HG03280 (cell line): ENCODE measurements around the gene SOHLH1.

ENCODE experiments used
- ATAC-seq: cut with Tn5 transposase; IDR thresholded peaks from one replicate; pipeline ENCODE4 v1.9.1; 2021; ENCODE audit warnings: mild to moderate bottlenecking, moderate library complexity; ENCODE audit not compliant: unreplicated experiment

Gene SOHLH1

DNA sequence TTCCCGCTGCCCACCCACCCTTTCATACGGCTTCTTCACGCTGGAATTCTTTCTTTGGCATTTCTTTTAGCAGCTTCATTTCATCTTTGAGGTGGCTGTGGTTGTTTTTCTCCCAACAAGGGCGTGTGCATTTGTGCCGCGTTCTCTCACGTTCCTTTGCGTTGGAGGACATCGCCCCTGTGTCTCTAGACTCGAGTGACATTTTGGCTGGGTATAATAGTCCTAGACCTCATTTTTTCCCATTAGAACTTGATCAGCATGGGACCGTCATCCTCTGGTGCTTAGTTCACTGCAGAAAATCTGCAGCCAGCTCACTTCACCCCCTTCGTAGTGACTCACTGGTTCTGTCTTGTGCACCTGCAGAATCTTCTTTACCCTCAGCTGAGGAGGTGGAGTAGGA lies 32.2 kb upstream of the SOHLH1 start:
- no peak for ATAC-seq

DNA sequence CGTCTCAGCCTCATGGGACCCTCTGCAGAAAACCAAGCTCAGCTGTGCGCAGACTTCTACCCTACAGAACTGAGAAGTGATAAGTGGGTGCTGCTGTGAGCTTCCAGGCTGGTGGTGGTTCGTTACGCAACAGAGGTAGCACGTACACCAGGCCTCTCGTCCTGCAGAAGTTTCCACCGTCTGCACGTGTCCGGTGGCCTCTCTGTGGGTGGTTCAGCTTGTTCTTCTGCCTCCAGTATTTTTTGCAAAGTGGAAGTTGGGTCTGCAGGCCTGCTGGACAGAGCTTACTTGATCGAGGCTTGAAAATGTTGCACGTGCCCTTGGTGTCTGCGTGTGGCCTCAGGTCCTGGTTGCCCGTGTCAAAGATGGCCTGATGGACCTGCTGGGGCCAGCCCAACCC lies 30.2 kb upstream of the SOHLH1 start:
- no peak for ATAC-seq

DNA sequence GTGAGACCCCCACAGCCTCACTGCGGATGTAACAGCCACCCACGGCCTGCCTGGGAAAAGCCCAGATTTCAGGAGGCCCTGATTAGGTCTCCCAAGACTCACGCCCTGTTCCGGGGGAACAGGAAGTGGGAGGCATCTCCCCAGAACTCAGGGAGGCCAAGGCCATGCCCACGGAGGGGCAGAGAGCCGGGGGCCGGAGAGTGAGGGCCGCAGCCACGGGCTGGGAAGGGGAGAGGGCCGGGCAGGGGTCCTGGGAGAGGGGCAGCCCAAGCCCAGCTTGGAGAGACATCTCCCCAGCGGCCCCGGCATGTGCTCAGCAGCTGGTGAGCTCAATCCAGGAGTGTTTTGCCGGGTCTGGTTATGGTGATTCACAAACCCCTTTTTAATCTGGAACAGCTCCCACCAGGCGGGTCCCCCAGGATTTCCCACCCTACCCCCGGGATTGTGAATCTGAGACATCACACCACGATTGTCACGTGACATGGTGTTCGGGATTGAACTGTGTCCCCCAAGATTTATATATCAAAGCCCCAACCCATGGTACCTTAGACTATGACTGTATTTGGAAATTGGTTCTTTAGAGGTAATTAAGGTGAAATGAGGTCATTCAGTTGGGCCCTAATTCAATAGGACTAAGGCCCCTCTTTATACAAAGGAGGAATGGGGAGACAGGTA lies 29.3 kb upstream of the SOHLH1 start:
- no peak for ATAC-seq

DNA sequence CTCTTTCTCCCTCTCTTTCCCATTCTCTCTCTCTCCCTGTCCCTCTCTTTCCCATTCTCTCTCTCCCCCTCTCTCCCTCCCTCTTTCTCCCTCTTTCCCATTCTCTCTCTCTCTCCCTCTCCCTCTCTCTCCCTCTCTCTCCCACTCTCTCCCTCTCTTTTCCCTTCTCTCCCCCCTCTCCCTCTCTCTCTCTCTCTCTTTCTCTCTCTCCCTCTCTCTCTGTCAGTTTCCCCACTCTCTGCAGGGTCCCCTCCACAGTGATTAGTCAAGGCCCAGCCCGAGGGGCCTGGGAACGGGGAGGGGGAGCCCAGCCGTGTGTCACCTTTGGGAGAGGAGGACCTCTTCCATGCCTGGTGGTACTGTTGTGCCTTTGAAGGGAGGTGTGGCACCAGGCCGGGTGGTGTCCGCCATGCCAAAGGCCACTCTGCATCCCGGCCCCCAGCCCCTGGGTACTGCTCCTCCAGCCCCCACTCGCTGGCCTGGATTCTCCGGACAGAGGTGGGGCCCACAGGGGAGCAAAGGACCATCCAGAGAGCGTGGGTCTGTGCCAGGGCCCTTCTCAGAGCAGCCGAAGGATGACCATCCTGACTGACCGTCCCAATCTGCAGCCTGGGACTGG lies 28.1 kb upstream of the SOHLH1 start:
- ATAC-seq = no peak

DNA sequence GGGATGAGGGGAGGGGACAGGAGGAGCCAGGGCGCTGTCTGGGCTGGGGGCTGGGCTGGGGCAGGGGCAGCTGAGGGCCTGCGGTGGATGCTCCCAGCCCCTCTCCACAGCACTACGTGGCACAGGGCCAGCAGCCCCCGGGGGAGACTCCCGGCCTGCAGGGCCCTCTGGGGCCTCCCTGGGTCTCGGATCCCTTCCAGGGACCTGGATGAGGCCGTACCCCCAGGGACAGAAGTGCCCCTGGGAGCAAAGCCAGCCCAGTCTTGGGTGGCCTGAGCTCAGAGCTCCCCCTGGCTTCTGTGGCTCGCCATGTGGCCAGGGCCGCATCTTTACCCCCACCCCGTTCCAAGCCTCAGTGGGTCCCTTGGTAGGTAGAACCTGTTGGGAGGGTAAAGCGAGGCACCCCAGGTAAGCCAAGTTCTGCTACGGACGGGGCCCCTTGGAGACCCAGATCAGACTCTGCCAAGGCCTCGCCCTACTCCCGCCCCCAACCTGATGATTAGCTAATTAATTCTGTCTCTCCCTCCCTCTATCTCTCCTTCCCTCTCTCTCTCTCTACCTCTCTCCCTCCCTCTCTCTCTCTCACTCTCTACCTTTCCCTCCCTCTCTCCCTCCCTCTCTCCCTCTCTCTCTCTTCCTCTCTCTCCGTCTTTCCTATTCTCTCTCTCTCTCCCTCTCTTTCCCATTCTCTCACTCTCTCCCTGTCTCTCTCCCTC lies 27.0 kb upstream of the SOHLH1 start:
- no peak for ATAC-seq

DNA sequence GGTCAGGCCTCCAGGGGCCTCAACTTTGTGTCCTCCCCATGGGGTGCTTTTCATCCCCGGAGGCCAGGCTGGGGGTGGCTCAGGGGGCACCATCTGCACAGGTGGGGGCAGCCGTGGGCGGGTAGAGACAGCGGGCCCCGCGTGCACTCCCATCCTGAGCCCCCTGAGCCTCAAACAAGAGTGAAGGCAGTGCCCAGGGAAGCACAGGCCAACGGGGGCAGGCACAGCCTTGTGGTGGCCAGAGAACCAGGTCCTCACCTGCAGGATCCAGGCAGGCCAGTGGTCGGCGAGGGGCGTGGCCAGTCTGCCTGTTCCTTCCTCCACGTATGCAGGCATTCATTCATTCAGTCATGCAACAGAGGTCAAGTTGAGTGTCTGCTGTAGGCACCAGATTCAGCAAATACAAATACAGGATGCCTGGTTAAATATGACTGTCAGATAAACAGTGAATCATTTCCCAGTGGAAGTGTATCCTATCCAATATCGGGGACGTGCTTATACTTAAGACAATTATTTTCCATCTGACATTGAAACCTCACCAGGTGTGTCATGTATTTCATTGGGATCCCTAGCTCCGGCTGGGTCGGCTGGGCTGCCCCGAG lies 25.0 kb upstream of the SOHLH1 start:
- ATAC-seq = no peak

DNA sequence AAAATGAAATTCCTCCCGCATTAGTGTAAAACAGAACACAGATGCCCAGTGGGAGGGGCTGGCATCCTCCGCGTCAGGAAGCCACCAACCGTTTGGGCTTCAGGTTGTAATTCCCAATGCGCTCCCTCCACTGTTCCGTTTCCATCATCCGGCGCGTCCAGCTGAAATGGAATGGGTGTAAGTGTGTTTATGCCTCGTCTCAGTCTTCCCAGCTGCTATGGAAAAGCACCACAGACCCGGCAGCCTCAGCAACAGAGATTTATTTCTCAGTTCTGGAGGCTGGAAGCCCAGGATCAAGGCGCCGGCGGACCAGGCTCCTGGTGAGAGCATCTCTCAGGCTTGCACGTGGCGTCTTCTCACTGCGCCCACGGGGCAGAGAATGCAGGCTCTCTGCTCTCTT lies 23.1 kb upstream of the SOHLH1 start:
- no peak for ATAC-seq

DNA sequence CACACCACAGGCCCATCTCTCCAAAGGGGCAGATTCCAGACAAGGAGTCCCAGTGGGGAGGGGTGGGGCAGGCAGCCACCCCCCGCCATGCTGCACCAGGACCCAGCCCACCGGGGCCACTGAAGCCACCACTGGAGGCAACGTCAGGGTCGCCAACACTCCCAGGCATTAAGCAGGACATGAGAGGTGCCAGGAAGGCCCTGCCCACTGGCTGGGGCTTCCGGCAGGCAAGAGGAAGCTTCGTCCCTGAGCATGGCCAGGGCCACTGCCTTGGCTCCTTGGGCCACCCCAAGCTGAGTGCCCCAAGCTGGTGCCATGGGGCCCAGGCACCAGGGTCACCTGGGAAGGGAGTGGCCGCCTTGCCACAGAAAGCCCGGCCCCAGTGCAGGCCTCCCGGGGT lies 20.2 kb upstream of the SOHLH1 start:
- no peak for ATAC-seq

DNA sequence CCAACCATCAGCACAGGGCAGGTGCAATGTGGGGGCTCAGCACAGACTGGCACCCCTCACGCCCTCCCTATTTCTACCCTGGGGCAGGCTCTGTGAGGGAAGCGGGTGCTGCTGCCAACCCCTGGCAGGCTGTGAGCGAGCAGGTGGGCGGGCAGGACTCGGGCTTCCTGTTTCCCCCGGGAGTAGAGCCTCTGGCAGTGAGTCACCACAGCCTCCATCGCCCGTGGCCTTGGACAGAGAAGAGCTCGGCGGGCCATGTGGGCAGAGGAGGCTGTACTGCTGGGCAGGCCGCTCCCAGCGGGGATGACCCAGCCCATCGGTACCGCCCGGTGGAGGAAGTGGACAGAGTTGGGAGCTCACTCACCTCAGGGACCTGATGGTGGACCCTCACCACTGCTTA lies 19.3 kb upstream of the SOHLH1 start:
- ATAC-seq = no peak

DNA sequence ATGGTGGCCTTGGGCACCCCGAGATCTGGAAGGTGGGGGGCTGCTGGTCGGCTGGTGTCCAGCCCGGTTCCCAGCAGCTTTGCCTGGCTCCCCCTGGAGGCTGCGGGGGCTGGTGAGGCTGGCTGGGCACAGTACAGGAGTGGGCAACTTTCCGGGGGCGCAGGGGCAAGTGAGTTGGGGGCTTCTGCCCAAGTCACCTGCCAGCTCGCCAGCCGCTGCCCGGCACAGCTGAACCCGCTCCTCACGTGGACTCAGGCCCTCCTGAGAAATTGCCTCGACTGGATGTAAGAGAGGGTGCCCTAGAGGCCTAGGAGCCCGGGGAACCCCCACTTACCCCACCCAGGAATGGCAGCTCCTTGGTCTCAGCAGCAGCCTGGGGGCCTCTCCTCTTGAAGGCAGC lies 18.1 kb upstream of the SOHLH1 start:
- no peak for ATAC-seq

DNA sequence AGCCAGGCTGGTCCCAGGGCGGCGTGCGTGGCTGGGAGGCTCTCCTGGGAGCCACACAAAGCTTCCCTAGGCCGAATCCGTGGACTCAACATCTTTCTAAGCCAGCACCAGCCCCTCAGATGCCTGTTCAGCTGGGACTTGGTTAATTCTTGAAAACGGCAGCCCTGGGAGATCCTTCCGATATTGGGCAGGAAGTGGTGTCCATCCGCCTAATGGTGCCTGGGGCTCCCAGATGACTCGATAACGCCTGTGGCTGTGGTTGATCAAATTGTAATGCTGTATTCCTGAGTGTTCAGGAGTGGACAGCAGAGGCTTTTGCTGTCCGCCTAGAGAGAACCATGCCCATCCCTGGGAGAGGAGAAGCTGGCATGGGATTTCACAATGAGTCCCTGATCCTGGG lies 16.8 kb upstream of the SOHLH1 start:
- no peak for ATAC-seq

DNA sequence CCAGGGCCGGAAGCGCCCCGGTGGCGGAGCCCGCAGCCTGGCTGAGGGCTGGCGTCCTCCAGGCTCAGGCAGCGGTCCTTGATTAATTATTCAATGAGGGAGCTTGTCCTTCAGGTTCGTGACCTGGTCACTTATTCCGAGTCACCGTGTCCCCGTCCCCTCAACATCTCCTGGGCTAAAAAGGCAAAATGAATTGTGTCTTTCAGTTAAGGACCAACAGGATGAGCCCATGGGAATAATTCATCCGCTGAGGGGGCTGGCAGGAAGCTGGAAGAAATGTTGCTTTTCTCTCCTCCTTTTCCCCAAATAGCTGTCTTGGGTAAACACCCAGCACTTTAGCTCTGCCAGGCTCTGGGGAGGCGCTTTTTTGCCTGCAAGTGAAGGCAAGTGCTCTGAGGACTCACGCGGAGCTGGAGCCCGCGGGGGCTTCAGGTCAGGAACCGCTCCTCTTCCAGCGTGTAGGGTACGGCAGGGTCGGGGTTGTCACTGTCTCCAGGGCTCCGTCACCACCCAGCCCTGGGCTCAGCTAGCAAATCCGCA lies 15.8 kb upstream of the SOHLH1 start:
- ATAC-seq = no peak

DNA sequence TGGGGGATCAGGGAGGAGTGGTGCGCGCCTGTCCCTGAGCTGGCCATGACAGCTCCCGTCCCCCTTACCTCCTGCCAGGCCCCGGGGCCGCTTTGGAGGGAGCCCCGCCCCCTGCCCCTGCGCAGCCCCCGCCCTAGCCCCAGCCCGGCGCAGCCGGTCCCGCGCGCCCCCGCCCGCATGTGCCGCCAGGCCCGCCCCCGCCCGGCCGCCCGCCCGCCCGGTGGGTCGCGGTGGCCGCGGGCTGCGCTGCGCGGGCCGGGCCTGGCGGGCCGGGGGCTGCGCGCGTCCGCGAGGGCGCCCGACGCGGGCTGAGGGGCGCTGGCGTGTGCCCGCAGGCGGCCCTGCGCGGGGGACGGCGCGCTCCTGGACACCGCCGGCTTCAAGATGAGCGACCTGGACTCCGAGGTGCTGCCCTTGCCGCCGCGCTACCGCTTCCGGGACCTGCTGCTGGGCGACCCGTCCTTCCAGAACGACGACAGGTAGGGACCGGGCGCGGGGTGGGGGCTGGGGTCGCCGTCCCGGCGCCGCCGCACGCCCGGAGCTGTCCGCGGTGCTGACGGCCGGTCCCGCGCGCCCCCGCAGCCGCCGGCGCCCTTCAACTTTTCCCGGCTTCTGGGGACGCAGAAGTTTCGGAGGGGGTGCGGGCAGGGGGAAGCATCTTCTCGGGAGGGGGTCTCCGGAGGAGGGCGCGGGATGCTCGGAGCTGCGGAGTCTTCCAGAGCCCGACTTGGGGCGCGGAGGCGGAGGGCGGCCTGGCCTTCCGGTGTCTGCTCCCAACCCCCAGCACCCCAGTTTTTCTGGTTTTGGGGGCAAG lies 15.2 kb upstream of the SOHLH1 start:
- ATAC-seq = no peak

DNA sequence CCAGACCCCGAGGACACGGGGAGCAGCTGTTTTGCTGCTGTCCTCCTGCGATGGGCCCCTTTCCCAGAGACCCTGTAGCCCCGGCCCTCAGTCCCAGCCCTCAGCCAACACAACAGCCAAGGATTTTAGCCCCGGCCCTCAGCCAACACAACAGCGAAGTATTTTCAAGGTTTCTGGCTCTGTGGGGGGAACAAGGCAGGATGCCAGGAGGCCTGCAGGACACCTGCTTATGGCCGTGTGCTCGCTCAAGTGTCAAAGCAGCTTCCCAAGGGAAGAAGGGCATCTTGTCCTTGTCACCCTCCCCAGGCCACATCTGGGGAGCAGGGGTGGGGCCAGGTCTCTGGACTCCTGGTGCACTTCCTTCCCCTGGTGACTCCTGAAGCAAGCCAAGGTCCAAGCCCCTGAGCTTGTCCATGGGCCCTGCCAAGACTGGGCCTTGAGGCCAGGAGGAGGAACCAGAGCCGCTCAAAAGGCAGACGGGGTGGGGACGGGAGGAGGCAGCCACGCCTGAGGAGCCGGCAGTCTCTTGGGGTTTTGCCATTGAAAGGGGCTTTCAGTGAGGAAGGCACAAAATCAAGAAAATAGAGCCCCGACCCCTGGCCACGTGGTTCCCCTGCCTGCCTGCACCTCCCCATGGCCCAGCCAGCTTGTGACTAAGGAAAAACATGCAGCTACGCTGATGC lies 13.5 kb upstream of the SOHLH1 start:
- no peak for ATAC-seq

DNA sequence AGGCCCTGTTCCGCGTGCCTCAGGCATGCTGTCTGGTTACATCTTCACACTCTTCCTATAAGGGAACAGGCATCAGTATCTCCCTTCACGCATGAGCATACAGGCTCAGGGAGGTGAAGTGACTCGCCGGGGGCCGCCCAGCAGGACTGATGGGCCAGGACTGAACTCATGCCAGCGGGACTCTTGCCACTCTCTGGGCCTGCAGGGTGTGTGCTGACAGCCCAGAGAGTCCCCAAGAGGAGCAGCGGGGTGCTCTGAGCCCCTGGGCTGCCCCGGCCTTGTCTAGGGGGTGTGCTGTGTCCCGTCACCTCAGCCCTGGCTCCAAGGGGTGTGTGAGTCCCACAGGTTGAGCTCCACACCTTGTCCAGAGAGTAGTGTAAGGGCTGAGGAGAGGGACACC lies 12.6 kb upstream of the SOHLH1 start:
- no peak for ATAC-seq

DNA sequence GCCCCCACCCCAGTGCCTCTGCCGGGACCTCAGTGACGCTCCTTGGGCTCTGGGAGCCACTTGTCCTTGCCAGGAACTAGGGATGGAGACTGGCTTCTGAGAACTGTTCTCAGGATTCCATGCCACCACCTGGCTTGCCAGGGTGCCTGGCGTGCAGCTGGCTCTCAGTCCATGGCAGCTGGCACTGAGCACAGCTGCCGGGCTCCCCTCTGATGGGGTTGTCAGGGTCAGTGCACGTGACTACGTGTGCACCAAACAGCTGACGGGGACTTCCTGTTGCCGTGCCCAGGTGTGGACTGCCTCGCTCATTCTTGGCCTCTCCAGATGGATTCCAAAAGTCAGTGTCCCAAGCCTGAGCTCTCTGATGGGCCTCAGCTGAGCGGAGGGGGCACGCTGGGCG lies 12.1 kb upstream of the SOHLH1 start:
- ATAC-seq = no peak

DNA sequence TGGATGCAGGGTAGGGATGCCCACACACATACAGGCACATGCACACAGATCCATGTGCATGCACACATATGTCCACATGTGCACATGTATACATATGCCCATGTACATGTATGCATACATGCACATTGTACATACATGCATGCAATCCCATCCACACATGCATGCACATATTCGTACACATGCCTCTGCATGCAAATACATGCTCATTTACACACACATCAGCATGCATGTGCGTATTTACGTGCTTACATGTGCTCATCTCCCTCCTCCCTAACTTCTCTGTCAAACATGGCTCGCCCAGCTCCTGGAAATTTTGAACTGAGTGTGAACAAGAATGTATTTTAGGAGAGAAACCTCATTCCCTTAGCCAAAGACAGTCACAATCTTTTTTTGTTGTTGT lies 8.9 kb upstream of the SOHLH1 start:
- no peak for ATAC-seq

DNA sequence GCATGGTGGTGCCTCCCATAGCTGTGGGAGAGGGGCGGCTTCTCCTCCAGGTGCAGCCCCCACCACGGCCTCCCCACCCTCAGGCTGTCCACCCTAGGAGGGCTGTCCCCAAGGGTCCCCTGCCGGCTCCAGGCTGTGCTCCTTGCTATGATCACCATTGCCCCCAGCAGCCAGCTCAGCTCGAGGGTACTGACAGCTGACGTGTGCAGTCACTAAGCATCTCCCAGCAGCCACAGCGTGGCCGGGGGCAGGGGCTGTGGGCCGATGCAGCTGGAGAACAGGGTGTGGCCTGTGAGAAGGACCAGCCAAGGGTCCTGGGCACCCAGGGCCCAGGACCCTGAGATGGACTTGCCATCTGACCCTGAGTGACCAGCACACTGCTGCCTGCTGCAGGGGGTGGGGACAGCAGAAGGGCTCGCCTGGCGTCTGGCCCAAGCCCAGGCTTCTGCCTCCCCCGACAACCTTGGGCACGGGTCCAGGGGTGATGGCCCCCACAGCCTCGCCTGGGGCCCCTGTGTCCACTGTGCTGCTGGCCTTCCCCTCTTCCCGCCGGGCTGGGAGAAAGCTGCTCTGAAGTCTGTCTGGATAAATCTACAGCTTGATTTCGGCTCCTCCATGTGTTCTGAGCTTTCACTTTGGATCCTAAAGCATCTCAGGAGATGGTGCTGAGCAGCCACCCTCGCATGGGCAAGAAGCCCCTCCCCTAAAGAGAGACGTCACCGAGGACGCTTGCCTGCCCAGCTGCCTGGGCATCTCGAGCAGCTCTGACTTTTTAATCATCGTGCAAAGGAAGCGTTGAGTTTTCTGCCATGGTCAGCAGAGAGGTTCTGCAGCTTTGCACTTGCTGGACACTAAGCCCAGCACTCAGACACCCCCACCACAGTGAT lies 8.2 kb upstream of the SOHLH1 start:
- no peak for ATAC-seq

DNA sequence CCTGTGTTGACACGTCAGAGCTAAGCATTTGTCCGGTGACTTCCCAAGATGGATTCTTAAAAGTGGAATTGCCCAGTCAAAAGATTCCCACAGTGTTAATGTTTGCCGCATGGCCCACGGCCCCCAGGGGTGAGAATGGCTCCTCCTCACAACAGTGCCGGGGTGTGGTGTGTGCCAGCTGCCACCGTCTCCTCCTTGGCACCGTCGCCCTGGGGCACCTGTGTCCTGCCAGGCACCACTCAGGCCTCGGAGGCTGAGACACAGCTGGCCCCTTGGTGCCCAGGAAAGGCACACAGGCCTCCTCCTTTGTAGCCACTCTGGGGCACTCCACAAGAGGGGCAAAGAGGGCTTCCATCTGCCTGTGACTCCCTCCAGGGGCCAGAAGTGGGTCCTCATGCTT lies 7.0 kb upstream of the SOHLH1 start:
- ATAC-seq = no peak
